ENCODE measurements around the gene BRWD1.

BRWD1 gene

GRCh38 chr21:39155578-39155977 is 157.9 kb downstream of the BRWD1 start:
- no peak overlapping the region for H3K4me2 ChIP-seq (ENCODE audit: low read length)
- no peaks in the 10 kb centered on the region; the same call in 1 of the 2 replicates for H3K36me3 ChIP-seq (ENCODE audit: insufficient read depth, low read length)
- H3F3A ChIP-seq (ENCODE audit: insufficient read depth, low read length) = no peaks in the 10 kb centered on the region
- no peak overlapping the region for H2AFZ ChIP-seq (ENCODE audit: low read length)
- H4K20me1 ChIP-seq (ENCODE audit: insufficient read depth, low read length) = no peaks in the 10 kb centered on the region
- H3K79me2 ChIP-seq (ENCODE audit: insufficient read depth, low read length) = no peaks in the 10 kb centered on the region
- no peaks in the 10 kb centered on the region for H3K9me3 ChIP-seq (ENCODE audit: low read length)
- no peak overlapping the region for H3K4me3 ChIP-seq (ENCODE audit: low read depth, low read length, poor library complexity, severe bottlenecking)
- no peaks in the 10 kb centered on the region for H3K4me1 ChIP-seq (ENCODE audit: insufficient read depth, low read length, severe bottlenecking)
- H3K9me2 ChIP-seq (ENCODE audit: low read depth, low read length) = no peaks in the 10 kb centered on the region
- peaks cover 11% of the 10 kb centered on the region for H3K27me3 ChIP-seq (ENCODE audit: insufficient read depth, low read length)
- no peak overlapping the region for H3K9ac ChIP-seq (ENCODE audit: low read length)
- TF ChIP-seq, protein P1, sequence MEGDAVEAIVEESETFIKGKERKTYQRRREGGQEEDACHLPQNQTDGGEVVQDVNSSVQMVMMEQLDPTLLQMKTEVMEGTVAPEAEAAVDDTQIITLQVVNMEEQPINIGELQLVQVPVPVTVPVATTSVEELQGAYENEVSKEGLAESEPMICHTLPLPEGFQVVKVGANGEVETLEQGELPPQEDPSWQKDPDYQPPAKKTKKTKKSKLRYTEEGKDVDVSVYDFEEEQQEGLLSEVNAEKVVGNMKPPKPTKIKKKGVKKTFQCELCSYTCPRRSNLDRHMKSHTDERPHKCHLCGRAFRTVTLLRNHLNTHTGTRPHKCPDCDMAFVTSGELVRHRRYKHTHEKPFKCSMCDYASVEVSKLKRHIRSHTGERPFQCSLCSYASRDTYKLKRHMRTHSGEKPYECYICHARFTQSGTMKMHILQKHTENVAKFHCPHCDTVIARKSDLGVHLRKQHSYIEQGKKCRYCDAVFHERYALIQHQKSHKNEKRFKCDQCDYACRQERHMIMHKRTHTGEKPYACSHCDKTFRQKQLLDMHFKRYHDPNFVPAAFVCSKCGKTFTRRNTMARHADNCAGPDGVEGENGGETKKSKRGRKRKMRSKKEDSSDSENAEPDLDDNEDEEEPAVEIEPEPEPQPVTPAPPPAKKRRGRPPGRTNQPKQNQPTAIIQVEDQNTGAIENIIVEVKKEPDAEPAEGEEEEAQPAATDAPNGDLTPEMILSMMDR (IDR thresholded peaks at IDR 0.05; ENCODE audit: low read length) = no peak
- no peak for TF ChIP-seq EZH2 (IDR thresholded peaks at IDR 0.05; ENCODE audit: borderline replicate concordance, low read length)
- no peak overlapping the region for H3K27ac ChIP-seq (ENCODE audit: low read depth, low read length, poor library complexity, severe bottlenecking)

DNA sequence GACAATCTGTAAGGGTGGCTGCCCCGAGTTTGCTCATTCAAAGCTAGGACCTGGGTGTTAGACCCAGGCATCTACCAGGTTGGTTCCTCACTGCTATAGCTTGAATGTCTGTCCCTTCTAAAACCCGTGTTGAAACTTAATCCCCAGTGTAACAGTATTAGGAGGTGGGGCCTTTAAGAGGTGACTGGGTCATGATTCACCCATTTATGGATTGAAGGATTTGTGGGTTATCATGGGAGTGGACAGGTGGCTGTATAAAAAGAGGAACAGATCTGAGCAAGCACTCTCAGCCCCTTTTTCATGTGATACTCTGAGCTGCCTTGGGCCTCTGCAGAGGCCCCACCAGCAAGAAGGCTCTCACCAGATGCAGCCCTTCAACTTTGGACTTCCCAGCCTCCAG is 159.6 kb downstream of the BRWD1 start:
- H3K4me3 ChIP-seq (ENCODE audit: low read depth, low read length, poor library complexity, severe bottlenecking) = no peak overlapping the region
- H3K9me3 ChIP-seq (ENCODE audit: low read length) = no peaks in the 10 kb centered on the region
- no peaks in the 10 kb centered on the region; the same call in 1 of the 2 replicates for H3K36me3 ChIP-seq (ENCODE audit: insufficient read depth, low read length)
- H3K9ac ChIP-seq (ENCODE audit: low read length) = no peak overlapping the region
- H3K4me1 ChIP-seq (ENCODE audit: insufficient read depth, low read length, severe bottlenecking) = no peaks in the 10 kb centered on the region
- no peak overlapping the region for H3K4me2 ChIP-seq (ENCODE audit: low read length)
- H4K20me1 ChIP-seq (ENCODE audit: insufficient read depth, low read length) = no peaks in the 10 kb centered on the region
- H3K9me2 ChIP-seq (ENCODE audit: low read depth, low read length) = no peaks in the 10 kb centered on the region
- H3K27ac ChIP-seq (ENCODE audit: low read depth, low read length, poor library complexity, severe bottlenecking) = no peak overlapping the region
- H3F3A ChIP-seq (ENCODE audit: insufficient read depth, low read length) = no peaks in the 10 kb centered on the region
- no peaks in the 10 kb centered on the region for H3K79me2 ChIP-seq (ENCODE audit: insufficient read depth, low read length)
- H3K27me3 ChIP-seq (ENCODE audit: insufficient read depth, low read length) = peaks cover 15% of the 10 kb centered on the region
- no peak overlapping the region for H2AFZ ChIP-seq (ENCODE audit: low read length)
- TF ChIP-seq, protein P1 (IDR thresholded peaks at IDR 0.05; ENCODE audit: low read length) = no peak
- TF ChIP-seq EZH2 (IDR thresholded peaks at IDR 0.05; ENCODE audit: borderline replicate concordance, low read length) = no peak

DNA sequence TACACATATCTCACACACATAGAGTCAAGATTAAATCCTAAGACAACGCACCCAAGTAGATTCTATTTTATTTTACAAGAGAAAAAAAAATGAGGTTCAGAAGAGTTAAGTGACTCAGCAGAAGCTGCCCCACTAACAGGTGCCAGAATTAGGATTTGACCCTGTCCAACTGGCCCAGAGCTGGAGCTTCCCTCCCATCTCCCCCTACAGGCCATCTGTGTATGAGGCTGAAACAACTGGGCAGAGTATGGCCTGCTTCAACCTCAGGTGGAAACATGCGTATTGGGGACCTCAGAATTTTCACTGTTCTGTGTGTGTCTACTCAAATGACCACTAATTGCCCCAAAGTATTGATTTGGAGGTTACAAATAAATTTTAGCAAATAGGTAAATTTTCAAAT is 160.1 kb downstream of the BRWD1 start:
- Histone ChIP-seq H4K20me1 (ENCODE audit: insufficient read depth, low read length) (no peaks in the 10 kb centered on the region), H3K27ac (ENCODE audit: low read depth, low read length, poor library complexity, severe bottlenecking) (no peak overlapping the region), H2AFZ (ENCODE audit: low read length) (no peak overlapping the region), H3K4me2 (ENCODE audit: low read length) (no peak overlapping the region), H3K36me3 (ENCODE audit: insufficient read depth, low read length) (no peaks in the 10 kb centered on the region; the same call in 1 of the 2 replicates), H3K79me2 (ENCODE audit: insufficient read depth, low read length) (no peaks in the 10 kb centered on the region), H3F3A (ENCODE audit: insufficient read depth, low read length) (no peaks in the 10 kb centered on the region), H3K9ac (ENCODE audit: low read length) (no peak overlapping the region), H3K27me3 (ENCODE audit: insufficient read depth, low read length) (peaks cover 16% of the 10 kb centered on the region), H3K4me1 (ENCODE audit: insufficient read depth, low read length, severe bottlenecking) (no peaks in the 10 kb centered on the region), H3K9me2 (ENCODE audit: low read depth, low read length) (no peaks in the 10 kb centered on the region), H3K9me3 (ENCODE audit: low read length) (no peaks in the 10 kb centered on the region), H3K4me3 (ENCODE audit: low read depth, low read length, poor library complexity, severe bottlenecking) (no peak overlapping the region)
- TF ChIP-seq, protein P1 (IDR thresholded peaks at IDR 0.05; ENCODE audit: low read length) = peak; percentile 32; the same call in 1 of the 2 replicates
- TF ChIP-seq EZH2 (IDR thresholded peaks at IDR 0.05; ENCODE audit: borderline replicate concordance, low read length) = no peak

Measured in OCI-LY1 (cell line).